GM21360 (cell line): ENCODE data around the gene RMND5A.

ENCODE experiments used
- ATAC-seq: cut with Tn5 transposase; IDR thresholded peaks from one replicate; pipeline ENCODE4 v1.9.1; 2021; ENCODE audit warnings: mild to moderate bottlenecking, moderate library complexity; ENCODE audit not compliant: unreplicated experiment

Gene RMND5A

GRCh38 chr2:86760371-86760770, 40.3 kb downstream of the RMND5A start:
- ATAC-seq, result no peak

- ATAC-seq, result no peak
These were observed 44.7 kb downstream of the RMND5A start for GRCh38 chr2:86764661-86765309.

- no peak for ATAC-seq
These were observed 45.2 kb downstream of the RMND5A start for GRCh38 chr2:86765310-86765695.

GRCh38 chr2:86768189-86768949, 48.3 kb downstream of the RMND5A start:
- ATAC-seq, result no peak

- ATAC-seq, result no peak
These were observed 49.7 kb downstream of the RMND5A start for GRCh38 chr2:86769838-86770237.

- ATAC-seq, result no peak
These were observed 50.8 kb downstream of the RMND5A start for GRCh38 chr2:86770816-86771301.

GRCh38 chr2:86772611-86773010, 52.5 kb downstream of the RMND5A start:
- no peak for ATAC-seq

- ATAC-seq, result no peak
These were observed 54.8 kb downstream of the RMND5A start for GRCh38 chr2:86774862-86775261.

- ATAC-seq, result no peak
These were observed 55.2 kb downstream of the RMND5A start for GRCh38 chr2:86775338-86775737.

- no peak for ATAC-seq
These were observed 56.4 kb downstream of the RMND5A start for GRCh38 chr2:86776532-86776931.

GRCh38 chr2:86778957-86779356, 58.9 kb downstream of the RMND5A start:
- no peak for ATAC-seq

GRCh38 chr2:86779971-86780370, 59.9 kb downstream of the RMND5A start:
- ATAC-seq, result no peak

GRCh38 chr2:86781363-86781762, 61.3 kb downstream of the RMND5A start:
- no peak for ATAC-seq

GRCh38 chr2:86782748-86783147, 62.7 kb downstream of the RMND5A start:
- no peak for ATAC-seq

GRCh38 chr2:86783615-86784339, 63.7 kb downstream of the RMND5A start:
- ATAC-seq, result peak; percentile 80

GRCh38 chr2:86785456-86785855, 65.4 kb downstream of the RMND5A start:
- no peak for ATAC-seq

- ATAC-seq, result no peak
These were observed 66.0 kb downstream of the RMND5A start for GRCh38 chr2:86786001-86786536.

- no peak for ATAC-seq
These were observed 67.6 kb downstream of the RMND5A start for GRCh38 chr2:86787736-86788135.

GRCh38 chr2:86788165-86788564, 68.1 kb downstream of the RMND5A start:
- no peak for ATAC-seq

GRCh38 chr2:86788881-86789686, 69.0 kb downstream of the RMND5A start:
- ATAC-seq, result no peak

GRCh38 chr2:86789687-86790133, 69.6 kb downstream of the RMND5A start:
- no peak for ATAC-seq
